Activated naive CD4-positive, alpha-beta T cell treated with anti-CD3 and anti-CD28 coated beads, Interleukin-2, amount 50 U/mL, for 16 hours (primary cell): Measurements from ENCODE around the gene IFITM10.
"Not testable (repeated sequence)": the region's sequence is repeated elsewhere in the genome, so short reads cannot be mapped to it uniquely, and the experiment has no call there.

ENCODE experiments used
- DNase-seq: peaks from one replicate; pipeline ENCODE4 v3.0.0-alpha.2; 2020

IFITM10 gene

DNA sequence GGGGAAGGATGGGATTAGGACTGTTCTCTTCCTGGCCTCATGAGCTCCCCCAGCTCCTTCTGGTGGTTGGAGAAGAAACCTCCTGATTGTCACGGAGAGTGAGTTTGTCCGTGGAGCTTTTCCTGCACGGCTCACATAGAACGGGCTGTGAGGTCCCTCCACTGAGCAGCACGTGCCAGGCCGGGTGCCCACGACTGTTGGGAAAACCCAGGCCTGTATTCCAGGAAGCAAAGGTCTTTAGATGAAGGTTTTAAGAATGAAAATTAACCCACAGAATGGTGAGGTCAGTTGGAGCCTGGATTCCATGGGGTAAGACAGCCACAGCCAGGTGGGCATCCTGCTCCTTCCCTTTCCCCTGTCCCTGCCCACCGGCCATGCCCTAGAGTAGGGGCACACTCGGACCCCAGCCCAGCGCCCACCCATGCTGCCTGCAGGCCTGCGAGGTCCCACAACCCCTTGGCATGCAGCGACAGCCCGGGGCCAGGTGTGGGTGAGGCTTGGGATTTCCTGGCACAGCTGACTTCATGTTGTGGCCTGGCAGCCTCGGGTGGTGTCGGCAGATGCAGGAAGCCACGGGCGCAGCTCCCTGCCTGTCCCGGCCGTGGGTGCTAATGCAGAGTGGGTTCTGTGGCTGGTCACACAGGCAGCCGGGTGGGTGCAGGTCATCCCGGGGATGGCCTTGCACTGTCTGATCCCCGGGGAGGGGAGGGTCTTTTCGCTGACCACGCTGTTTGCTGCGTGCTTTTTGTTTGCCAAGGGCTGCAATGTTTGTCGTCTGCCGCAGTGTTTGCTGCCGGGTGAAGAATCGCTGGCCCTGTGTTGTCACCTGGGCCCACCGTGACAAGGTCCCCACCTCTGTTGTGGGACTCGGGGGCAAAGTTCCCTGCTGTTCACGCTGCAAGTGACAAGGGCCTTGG is 60.9 kb downstream of the IFITM10 start:
- not testable (repeated sequence) for DNase-seq

GRCh38 chr11:1688336-1688947 is 62.0 kb downstream of the IFITM10 start:
- DNase-seq, result not testable (repeated sequence)

DNA sequence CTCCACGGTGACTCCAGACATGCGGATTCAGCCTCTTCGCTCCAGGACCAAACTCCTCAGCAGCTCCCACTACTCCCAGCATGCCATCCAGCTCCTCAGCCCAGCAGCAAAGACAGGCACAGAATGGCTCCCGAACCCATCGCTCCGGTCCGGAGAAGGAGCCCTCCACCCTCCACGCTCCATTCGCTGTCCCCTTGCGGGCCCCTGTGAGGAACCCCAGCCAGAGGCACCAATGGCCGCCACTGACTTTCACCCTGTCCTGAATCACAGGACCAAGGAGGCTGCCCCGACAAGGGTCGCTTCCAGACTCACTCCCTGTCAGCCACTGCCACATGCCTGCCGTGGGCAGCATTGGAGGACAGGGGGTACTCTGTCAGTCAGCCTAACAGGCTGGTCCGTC is 64.2 kb downstream of the IFITM10 start:
- DNase-seq, result not testable (repeated sequence)

DNA sequence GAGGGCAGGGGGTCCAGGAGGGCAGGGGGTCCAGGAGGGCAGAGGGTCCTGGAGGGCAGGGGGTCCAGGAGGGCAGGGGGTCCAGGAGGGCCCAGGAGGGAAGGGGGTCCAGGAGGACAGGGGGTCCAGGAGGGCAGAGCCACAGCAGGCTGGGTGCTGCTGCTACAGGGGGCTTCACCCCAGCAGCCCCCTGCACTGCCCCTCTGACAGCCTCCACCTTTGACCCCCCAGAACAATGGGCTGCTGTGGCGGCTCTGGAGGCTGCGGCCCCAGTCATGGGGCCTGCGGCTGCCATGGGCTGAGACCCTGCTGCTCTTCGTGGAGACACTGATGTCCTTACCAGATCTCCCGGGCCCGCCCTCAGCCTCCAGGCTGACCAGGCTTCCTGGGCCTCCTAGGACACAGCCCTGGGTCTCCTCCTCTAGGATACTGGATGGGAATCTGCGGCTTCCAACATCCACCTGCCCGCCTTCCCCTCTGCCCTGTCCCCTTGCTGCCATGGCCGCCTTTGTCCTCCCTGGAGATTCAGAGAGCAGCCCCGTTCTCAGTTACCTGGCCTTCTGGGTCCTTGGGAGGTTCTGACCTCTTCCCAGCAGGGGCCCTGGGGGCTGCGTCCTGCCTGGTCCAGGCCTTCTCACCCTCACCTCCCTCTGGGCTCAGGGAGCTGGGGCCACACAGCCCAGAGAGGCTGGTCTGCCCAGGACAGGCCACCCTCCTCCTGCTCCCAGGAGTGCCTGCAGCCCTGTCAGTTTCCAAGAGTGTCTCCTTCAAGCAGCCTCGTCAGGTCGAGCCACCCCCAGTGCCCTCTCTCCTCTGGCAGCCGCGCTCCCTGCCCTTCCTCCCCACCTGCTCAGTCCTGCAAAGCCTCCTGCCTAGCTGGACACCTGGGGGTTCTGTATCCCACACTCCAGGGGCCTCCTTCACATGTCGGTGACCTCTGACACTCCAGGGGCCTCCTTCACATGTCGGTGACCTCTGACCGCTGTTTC is 65.2 kb downstream of the IFITM10 start:
- not testable (repeated sequence) for DNase-seq

DNA sequence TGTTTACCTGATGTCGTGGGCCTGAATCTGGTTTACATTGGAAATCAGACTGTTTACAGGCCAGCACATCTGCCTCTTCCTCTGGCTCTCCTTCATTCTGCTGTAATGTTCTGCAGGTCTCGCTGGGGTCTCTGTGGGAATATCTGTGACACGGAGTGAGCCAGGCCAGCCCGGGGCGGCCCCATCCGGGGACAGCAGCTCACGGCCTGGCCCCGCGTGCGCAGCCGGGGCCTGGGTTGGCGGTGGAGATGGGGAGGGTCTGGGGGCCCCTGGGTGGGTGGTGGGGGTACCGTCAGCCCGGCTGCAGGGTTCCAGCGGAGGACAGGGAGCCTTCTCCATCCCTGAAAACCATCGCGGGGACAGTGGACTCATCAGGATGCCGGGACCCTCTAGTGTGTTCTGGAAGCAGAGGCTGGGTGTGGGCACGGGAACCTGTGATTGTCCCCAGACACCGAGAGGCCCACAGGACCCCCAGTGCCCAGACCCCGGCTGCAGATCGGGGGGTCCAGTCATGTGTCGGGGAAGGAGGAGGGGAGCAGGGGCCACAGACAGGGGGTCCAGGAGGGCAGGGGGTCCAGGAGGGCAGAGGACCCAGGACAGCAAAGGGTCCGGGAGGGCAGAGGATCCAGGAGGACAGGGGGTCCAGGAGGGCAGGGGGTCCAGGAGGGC is 66.4 kb downstream of the IFITM10 start:
- DNase-seq, result not testable (repeated sequence)

GRCh38 chr11:1683216-1683615 is 67.2 kb downstream of the IFITM10 start:
- not testable (repeated sequence) for DNase-seq
